Inflammatory macrophage treated with lipopolysaccharide for 4 hours (primary cell): ENCODE results near the gene SOCS1.
A peak's percentile ranks its signal among the peaks of the same experiment; 100 is the strongest.

Experiments used
- DNase-seq: peaks from one replicate; pipeline ENCODE4 v3.0.0-alpha.2; 2020

SOCS1 gene

GRCh38 chr16:11259655-11260595 is 3.9 kb upstream of the SOCS1 start:
- no peak for DNase-seq

DNA sequence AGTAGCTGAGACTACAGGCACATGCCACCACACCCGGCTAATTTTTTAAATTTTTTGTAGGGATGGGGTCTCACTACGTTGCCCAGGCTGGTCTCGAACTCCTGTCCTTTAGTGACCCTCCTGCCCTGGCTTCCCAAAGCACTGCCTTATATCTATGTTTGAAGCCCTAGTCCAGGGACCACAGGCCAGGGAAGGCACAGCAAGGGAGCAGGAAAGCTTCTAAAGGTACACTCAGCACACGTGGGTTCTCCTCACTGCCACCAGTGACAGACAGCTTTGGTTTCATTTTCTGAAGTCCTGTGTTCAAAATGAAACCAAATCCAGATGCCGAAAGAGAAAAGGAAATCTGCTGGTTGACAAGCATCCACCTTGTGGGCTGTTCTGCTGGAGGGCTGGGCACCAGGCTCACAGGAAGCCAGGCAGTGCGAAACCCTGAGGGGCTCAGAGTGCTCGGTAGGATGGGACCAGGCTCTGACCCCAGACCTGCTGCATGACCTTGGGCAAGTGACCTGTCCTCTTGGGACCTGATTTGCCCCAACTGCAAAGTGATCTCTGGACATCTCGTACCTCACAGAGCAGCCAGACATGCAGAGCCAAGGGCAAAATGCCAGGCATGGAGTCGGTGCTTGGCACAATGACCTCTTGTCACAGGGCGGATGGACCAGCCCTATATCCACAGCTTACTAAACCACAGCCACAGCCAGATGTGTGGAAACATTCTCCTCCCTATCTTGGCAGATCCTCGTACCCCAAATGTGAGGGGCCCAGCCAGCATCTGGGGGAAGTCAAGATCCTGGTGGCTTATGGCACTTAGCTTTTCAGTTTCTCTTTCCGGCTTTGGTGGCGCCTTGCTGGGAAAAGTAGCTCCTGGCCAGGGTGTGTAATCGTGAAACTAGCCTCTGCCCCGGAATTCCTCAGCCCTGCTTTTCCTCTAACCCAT is 2.8 kb upstream of the SOCS1 start:
- DNase-seq, result peak; percentile 90

DNA sequence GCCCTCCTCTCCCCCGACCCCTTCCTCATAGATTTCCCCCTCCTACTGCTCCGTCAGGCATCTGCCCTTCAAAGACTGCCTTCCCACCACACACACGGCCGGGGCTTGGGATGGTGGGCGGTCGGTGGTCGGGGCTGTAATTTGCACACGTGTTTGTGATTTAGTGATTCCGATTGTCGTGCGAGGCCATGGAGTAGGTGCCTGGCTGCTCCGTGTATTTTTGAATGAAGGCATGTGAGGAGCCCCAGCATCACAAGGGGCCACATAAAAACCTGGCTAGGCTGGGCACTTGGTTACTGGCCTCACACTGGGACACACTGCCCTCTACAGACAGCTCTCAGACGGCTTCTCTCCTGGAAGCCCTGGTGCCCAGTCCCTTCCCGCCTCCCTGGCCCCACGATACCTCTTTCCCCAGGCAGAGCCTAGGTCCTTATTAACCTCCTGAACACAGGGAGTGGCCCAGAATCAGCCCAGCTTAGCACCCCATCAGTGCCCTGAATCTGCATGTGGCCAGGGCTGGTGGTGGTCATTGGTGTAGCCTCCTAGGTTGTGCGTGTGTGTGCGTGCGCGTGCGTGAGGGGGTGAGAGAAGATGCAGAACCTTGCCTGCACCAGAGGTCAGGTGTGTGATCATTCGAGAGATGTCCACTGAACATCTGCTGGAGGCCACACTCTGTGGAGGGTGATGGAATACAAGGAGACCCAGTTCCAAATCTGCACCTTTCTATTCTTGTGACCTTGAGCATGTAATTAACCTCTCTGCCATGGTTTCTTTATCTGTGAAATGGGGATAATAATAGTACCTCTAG is 1.3 kb upstream of the SOCS1 start:
- peak; percentile 87 for DNase-seq

DNA sequence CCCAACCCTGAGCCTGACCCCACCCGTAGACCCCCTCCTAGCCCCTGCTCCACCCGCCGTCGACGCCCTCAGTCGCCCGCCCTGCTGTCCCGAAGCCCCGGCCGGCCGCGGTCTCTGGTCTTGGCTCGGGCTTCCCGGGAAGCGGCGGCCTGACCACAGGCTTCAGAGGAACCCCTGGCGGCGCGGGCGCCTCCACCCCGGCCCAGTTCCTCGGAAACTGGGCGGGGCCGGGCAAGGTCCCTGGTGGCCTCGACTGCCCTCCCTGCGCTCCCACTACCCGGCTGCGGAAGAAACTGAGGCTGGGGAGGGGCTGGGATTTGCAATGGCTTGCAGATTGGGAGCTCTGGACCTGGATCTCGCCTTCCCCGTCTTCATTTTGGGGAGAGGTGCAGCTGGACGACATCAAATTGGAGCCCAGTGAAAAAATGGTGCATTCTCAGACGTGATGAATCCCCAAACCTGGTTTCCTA is 692 bp upstream of the SOCS1 start:
- DNase-seq, result peak; percentile 71

- DNase-seq, result peak; percentile 43
Measured at GRCh38 chr16:11254913-11255736, 879 bp downstream of the SOCS1 start.

DNA sequence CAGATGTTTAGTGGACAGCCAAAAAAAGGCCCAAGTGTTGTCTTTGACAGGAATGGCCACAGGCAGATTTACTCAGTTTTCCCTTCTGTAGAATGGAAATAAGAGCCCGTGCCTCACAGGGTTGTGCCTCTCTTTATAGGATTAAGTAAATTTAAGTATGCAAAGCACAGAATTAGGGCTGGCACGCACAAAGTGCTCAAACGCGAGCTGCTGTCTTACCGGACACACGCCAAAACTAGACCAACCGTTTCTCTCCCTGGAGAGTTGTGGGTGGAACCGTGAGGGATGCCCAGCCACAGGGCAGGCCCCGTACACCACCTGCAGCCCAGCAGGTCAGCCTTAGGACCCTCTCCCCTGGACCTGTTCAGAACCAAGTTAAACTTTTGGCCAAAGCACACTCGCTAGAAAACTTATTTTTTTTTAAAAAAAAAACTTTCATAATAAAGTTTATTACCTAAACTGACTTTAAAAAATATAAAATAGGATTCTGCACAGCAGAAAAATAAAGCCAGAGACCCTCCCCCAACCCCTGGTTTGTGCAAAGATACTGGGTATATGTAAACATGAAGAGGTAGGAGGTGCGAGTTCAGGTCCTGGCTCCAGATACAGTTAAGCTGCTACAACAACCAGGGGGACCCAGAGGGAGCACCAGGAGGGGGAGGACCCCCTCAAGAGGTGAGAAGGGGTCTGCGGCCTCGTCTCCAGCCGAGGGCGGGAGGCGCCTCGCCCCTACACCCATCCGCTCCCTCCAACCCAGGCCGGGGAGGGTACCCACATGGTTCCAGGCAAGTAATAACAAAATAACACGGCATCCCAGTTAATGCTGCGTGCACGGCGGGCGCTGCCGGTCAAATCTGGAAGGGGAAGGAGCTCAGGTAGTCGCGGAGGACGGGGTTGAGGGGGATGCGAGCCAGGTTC is 1.8 kb downstream of the SOCS1 start:
- DNase-seq, result no peak

DNA sequence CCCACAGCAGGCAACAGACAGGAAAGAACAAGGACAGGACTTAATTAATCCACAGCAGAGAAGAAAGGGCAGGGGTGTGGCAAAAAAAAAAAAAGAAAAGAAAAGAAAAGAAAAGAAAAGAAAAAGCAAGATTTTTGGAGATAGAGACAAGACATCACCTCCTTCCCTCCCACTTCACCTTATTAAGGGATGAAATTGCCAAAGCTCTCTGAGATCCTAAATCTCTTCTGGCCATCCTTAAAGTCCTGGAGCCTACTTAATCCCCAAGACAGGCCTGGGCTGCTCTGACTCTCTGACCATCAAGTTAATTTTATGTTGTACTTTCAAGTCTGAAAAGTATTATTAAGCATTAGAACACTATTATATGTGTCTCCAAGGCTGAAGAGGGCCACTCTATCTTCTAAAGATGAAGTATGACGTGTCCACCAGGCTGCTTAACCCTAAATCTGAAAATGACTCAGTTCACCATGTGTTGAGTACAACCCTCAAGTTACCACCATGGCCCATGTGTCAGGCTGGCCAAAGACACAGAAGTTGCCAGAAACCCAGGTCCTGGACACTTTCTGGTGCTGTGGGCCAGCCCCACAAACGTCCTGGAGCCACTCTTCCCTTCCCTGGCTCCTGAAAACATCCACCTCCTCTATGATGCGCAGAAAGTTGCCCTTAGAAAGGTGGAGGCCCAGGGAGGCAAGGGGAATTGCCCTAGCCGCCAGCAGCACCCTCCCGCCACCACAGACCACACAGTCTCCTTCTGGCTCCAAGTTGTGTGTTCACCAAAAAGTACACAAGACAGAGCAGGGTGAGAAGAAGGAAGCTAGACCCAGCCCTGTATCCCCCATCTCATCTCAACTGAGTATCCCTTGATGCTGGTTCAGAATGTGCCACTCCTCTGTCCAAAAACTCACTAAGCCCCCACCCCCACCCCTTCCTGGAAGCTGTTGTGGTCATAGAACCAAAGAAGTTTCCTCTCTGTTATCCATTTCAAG is 2.7 kb downstream of the SOCS1 start:
- no peak for DNase-seq

- DNase-seq, result no peak
Measured at GRCh38 chr16:11252482-11252931, 3.5 kb downstream of the SOCS1 start.

- DNase-seq, result peak; percentile 36
Measured at GRCh38 chr16:11251525-11252481, 4.2 kb downstream of the SOCS1 start.

- no peak for DNase-seq
Measured at GRCh38 chr16:11250786-11251524, 5.0 kb downstream of the SOCS1 start.

DNA sequence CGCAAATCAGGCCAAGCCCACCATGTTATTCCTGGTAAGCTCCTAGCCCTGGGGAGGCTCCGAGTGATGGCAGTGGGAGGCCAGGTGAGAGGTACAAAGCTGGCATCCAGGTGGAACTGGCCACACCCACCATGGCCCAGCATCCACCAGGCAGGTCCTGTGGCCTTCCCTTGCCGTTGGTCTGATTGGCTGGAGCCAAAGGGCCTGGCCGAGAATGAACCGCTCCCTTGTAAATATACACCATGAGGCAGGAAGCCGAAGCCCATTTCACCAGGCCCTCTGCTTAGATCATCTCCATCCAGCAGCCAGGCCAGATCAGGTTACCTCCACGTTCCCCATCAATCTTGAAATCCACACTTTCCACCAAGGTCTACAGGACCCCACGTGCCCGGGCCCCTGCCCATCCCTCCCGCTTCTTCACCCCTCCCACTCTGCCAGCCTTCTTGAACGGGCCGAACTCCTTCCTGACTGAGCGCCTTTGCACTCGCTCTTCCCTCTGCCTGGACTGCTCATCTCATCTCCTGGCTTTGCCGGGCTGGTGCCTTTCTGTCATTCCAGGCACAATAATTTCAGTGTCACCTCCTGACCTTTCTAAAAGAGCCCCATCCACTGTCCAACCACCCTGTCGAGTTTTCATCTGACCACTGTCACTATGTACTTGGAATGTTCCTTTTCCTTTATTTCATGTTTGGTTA is 5.8 kb downstream of the SOCS1 start:
- no peak for DNase-seq

- DNase-seq, result no peak
Measured at GRCh38 chr16:11249233-11250061, 6.6 kb downstream of the SOCS1 start.

- DNase-seq, result no peak
Measured at GRCh38 chr16:11248133-11248532, 7.9 kb downstream of the SOCS1 start.

- no peak for DNase-seq
Measured at GRCh38 chr16:11245988-11246387, 10.0 kb downstream of the SOCS1 start.

DNA sequence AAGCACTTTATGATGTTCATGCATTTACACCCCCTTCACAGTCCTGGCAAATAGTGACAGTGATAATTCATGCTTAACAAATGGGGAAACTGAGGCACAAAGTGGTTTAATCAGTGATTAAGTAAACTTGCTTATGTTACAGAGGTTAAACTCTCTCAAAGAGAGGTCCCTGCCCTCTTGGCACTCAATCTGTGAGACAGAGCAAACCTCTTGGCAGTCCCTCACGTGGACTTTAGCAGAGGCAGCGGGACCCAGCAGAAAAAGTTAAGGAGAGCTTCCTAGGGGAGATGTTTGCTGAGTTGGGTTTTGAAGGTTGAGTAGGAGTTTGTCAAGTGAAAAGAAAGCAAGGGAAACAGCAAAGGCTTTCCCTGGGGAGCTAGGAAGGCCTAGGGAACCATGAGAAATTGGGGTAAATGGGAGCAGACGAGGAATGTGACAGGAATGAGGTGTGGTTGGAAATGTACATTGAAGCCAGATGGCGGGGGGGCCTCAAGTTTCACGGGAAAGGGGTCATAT is 10.7 kb downstream of the SOCS1 start:
- no peak for DNase-seq
